Common myeloid progenitor, CD34-positive (primary cell): ENCODE results near the gene PRR19.

Experiments
- CTCF ChIA-PET: fragments of 350-600 bp; sonication (Branson Sonifier 250); formaldehyde crosslinking; loops from one replicate; lab custom pipeline; 2021; ENCODE audit warnings: antibody characterized with exemption; lab: Charles Lee
- POLR2A ChIA-PET: fragments of 350-600 bp; sonication (Branson Sonifier 250); formaldehyde crosslinking; loops from one replicate; lab custom pipeline; 2021; ENCODE audit warnings: antibody characterized with exemption; lab: Charles Lee
- DNase-seq, 3 donors: peaks; one replicate each; pipeline versions ENCODE4 v3.0.0 to v3.0.0-alpha.2; 2013
- H3K27ac ChIP-seq, 2 experiments: 1 replicate in 1 of 2; 2 replicates in 1 of 2; pipeline ENCODE4 v1.7.0; 2013; ENCODE audit warnings: inconsistent platforms in 2 of 2, low read length in 2 of 2, mild to moderate bottlenecking in 2 of 2, low read depth in 1 of 2, moderate library complexity in 1 of 2; ENCODE audit not compliant: severe bottlenecking in 2 of 2, insufficient read depth in 1 of 2, poor library complexity in 1 of 2
- H3K27me3 ChIP-seq, 5 experiments: replicated peaks in 2 of 5; 1 replicate in 3 of 5; 2 replicates in 2 of 5; pipeline versions ENCODE4 v1.6.1 to v1.7.0; 2013; ENCODE audit warnings: low read length in 4 of 5, mild to moderate bottlenecking in 2 of 5, moderate library complexity in 2 of 5, inconsistent platforms in 1 of 5; ENCODE audit not compliant: insufficient read depth in 5 of 5, control insufficient read depth in 4 of 5
- H3K36me3 ChIP-seq, 4 experiments: 1 replicate in 2 of 4; 2 replicates in 2 of 4; pipeline versions ENCODE4 v1.6.1 to v1.7.0; 2013; ENCODE audit warnings: low read length in 3 of 4, control low read depth in 1 of 4, mild to moderate bottlenecking in 1 of 4; ENCODE audit not compliant: control insufficient read depth in 4 of 4, insufficient read depth in 4 of 4
- H3K4me1 ChIP-seq, 4 experiments: 1 replicate in 3 of 4; 2 replicates in 1 of 4; pipeline versions ENCODE4 v1.6.1 to v1.7.1; 2013; ENCODE audit warnings: low read length in 3 of 4, mild to moderate bottlenecking in 3 of 4, control low read depth in 1 of 4, inconsistent platforms in 1 of 4, moderate library complexity in 1 of 4; ENCODE audit not compliant: control insufficient read depth in 4 of 4, insufficient read depth in 4 of 4; ENCODE audit errors: control extremely low read depth in 1 of 4
- H3K4me3 ChIP-seq, 7 experiments: 1 replicate in 4 of 7; 2 replicates in 3 of 7; pipeline versions ENCODE4 v1.5.1 to v1.7.0; 2013; ENCODE audit warnings: mild to moderate bottlenecking in 7 of 7, low read length in 6 of 7, moderate library complexity in 6 of 7, inconsistent platforms in 2 of 7, low read depth in 2 of 7, control low read depth in 1 of 7; ENCODE audit not compliant: insufficient read depth in 4 of 7, control insufficient read depth in 1 of 7; ENCODE audit errors: extremely low read depth in 1 of 7
- H3K9me3 ChIP-seq, 5 experiments: 1 replicate in 4 of 5; 2 replicates in 1 of 5; pipeline versions ENCODE4 v1.6.1 to v1.7.1; 2013; ENCODE audit warnings: low read length in 4 of 5, mild to moderate bottlenecking in 2 of 5, inconsistent platforms in 1 of 5, low read depth in 1 of 5, moderate library complexity in 1 of 5; ENCODE audit not compliant: control insufficient read depth in 4 of 5, insufficient read depth in 2 of 5; ENCODE audit errors: control extremely low read depth in 1 of 5
- WGBS: methylation state at CpG from one replicate; pipeline ENCODE4 v1.1.5; 2013; ENCODE audit not compliant: insufficient coverage; 5-methylcytosine and 5-hydroxymethylcytosine counted together

Gene PRR19

DNA sequence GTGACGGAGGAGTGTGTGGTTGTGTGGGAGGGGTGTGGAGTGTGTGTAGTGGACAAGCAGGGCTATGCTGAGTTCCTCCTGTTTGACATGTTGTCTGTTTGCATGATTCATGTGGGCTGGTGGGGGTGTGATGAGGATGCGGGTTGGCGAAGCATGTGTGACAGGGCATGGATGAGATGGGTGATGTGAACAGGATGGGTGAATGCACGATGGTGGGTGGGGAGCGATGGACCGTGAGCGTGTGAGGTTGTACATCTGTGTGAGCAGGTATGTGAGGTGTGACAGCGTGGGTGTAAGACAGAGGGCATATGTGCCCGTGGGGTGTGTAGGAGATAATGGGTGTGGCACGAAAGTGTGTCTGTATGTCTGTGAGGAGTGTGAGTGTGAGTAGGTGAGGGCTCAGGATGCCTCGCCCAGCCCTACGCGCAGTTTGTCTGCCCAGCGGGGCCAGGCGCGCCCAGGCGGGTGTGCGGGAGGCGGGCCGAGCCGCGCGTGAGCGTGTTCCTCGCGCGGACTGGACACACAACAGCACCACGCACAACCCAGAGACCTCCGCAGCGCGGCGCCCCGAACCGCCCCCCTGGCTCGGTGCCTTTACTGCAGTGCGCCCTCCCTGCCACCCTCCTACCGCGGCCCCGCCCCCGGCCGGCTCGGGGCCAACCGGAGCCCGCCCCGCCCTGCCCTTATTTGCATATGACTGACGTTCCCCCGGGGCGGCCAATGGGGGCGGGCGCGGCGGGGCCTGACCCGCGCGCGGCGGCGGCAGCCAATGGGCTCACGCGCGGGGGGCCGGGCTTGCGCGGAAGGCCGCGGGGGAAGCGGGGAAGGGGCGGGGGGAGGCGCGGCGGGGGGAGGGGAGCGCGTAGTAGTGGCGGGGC, 18.5 kb upstream of the PRR19 start:
- WGBS: 1% methylated on average over 35 of the region's 74 CpGs
- POLR2A ChIA-PET: no interaction called here

DNA sequence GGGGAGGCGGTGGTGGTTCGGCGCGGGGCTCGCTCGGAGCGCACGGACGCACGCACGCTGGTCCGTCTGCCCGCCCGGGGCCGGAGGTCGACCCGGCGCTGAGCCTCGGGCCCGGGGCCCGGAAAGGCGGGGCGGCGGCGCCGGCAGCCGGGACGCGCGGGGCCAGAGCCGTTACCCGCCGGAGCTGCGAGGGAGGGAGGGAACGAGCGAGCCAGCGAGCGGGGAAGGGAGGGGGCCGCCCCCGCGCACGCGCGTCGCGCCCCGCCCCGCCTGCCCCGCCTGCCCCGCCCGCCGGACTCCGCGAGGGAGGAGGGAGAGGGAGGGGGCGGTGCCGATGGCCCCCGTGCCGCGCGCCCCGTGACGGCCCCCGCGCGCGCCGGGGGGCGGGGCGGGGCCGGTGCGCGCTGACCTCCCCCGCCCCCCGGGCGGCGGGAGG, 17.8 kb upstream of the PRR19 start:
- peak overlapping the region in 1 of 2 experiments; percentile 66 for H3K27ac ChIP-seq
- H3K4me1 ChIP-seq: peaks cover 9 to 66% (median 57%) of the 10 kb centered on the region in 4 experiments
- ChIA-PET CTCF (interaction anchor here (1.4 kb wide), 1 partner anchor 32 kb away, joined by 3 read pairs; no protein-coding TSS in a partner anchor), POLR2A (interaction anchor here (1.1 kb wide), 1 partner anchor 42 kb away, joined by 4 read pairs; the partner anchor contains the start of gene GSK3A)
- H3K36me3 ChIP-seq: peaks cover 4 to 29% (median 20%) of the 10 kb centered on the region in 4 experiments
- H3K9me3 ChIP-seq: no peaks in the 10 kb centered on the region
- DNase-seq: peak; percentile 67 to 83 (median 83)
- H3K4me3 ChIP-seq: peak overlapping the region in 5 of 7 experiments; percentile 59 to 83 (median 70)
- 0% methylated on average over 39 of the region's 76 CpGs for WGBS
- no peaks in the 10 kb centered on the region for H3K27me3 ChIP-seq

More for the DNA sequence above, 18.5 kb upstream of the PRR19 start:
- Histone ChIP-seq H3K27me3 (no peaks in the 10 kb centered on the region), H3K4me1 (peaks cover 9 to 72% (median 63%) of the 10 kb centered on the region in 4 experiments), H3K36me3 (peaks cover 4 to 23% (median 15%) of the 10 kb centered on the region in 4 experiments), H3K4me3 (peak overlapping the region in 6 of 7 experiments; percentile 2 to 91 (median 64)), H3K27ac (peak overlapping the region; percentile 4 to 73), H3K9me3 (no peaks in the 10 kb centered on the region)
- peak; percentile 93 to 97 (median 96) for DNase-seq
- CTCF ChIA-PET: interaction anchor here (1.8 to 7.5 kb wide), 2 partner anchors 13 to 36 kb away, joined by 7 to 159 read pairs; partner anchors contain the start of gene GSK3A

GRCh38 chr19:42284591-42285341, 17.2 kb upstream of the PRR19 start:
- under 1% methylated on average over 35 of the region's 41 CpGs for WGBS
- peaks cover 9 to 59% (median 50%) of the 10 kb centered on the region in 4 experiments for H3K4me1 ChIP-seq

DNA sequence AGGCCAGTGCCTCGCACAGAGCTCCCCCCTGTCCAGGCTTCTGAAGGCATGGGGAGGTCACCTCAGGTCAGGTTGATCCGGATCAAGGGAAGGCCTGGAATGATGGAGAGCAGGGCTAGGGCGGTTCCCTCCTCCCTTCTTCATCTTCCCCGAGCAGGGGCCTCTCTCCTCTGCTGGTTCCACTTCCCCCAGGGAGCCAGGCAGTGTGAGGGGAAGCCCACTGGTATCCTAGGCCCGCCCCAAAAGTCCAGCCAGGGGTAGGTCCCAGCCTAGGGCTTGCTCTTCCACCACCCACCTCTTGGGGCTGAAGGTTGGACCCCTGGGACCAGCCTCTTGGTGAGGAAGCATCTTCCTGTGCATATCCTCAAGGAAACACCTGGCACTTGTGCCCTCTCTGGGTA, 16.4 kb upstream of the PRR19 start:
- POLR2A ChIA-PET: no interaction called here
- Histone ChIP-seq H3K27me3 (no peaks in the 10 kb centered on the region), H3K9me3 (no peaks in the 10 kb centered on the region), H3K4me3 (peak overlapping the region in 6 of 7 experiments; percentile 73 to 87 (median 84)), H3K27ac (peak overlapping the region in 1 of 2 experiments; percentile 76), H3K36me3 (peaks cover 4 to 44% (median 33%) of the 10 kb centered on the region in 4 experiments), H3K4me1 (peaks cover 9 to 52% (median 50%) of the 10 kb centered on the region in 4 experiments)
- DNase-seq: peak; percentile 49 to 89 (median 87)
- 5% methylated on average over 4 of the region's 5 CpGs for WGBS
- CTCF ChIA-PET: interaction anchor here (1.0 to 1.4 kb wide), 2 partner anchors 34 to 177 kb away, joined by 3 to 5 read pairs; no protein-coding TSS in a partner anchor

More at GRCh38 chr19:42284591-42285341, 17.2 kb upstream of the PRR19 start:
- no peaks in the 10 kb centered on the region for H3K9me3 ChIP-seq
- H3K4me3 ChIP-seq: peak overlapping the region; percentile 35 to 87 (median 83)
- no peaks in the 10 kb centered on the region for H3K27me3 ChIP-seq
- DNase-seq: peak in 1 of 3 donors; percentile 48
- peaks cover 4 to 36% (median 27%) of the 10 kb centered on the region in 4 experiments for H3K36me3 ChIP-seq
- CTCF ChIA-PET: interaction anchor here (1.0 to 1.4 kb wide), 2 partner anchors 33 to 177 kb away, joined by 3 to 5 read pairs; no protein-coding TSS in a partner anchor
- POLR2A ChIA-PET: interaction anchor here (1.1 kb wide), 1 partner anchor 42 kb away, joined by 4 read pairs; the partner anchor contains the start of gene GSK3A
- peak overlapping the region in 1 of 2 experiments; percentile 76 for H3K27ac ChIP-seq

DNA sequence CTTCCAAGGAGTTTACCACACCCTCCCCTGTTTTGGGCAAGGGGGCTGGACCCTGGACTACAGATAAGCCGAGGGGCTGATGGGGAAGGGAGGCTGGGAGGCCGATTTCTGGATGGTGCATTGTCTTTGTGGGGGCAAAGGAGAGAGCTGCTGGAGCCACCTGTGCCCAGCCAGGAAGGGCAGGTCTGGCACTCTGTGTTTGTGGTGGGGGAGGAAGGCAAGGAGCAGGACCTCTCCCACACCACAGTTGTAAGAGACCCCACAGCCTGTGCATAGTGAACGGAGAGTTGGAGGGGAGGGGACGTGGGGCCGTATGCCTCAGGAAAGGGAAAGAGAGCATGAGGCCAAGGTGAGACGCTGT, 16.0 kb upstream of the PRR19 start:
- WGBS: 0% methylated on average over 4 of the region's 6 CpGs
- ChIA-PET CTCF (no interaction called here), POLR2A (no interaction called here)
- Histone ChIP-seq H3K4me3 (peak overlapping the region in 6 of 7 experiments; percentile 73 to 87 (median 84)), H3K9me3 (no peaks in the 10 kb centered on the region), H3K36me3 (peaks cover 4 to 48% (median 37%) of the 10 kb centered on the region in 4 experiments), H3K27ac (peak overlapping the region in 1 of 2 experiments; percentile 76), H3K4me1 (peaks cover 9 to 51% (median 49%) of the 10 kb centered on the region in 4 experiments), H3K27me3 (no peaks in the 10 kb centered on the region)
- no peak for DNase-seq

GRCh38 chr19:42286349-42287016, 15.4 kb upstream of the PRR19 start:
- Histone ChIP-seq H3K27me3 (no peaks in the 10 kb centered on the region), H3K4me3 (peak overlapping the region in 6 of 7 experiments; percentile 73 to 87 (median 84)), H3K36me3 (peaks cover 4 to 53% (median 40%) of the 10 kb centered on the region in 4 experiments), H3K9me3 (no peaks in the 10 kb centered on the region), H3K27ac (peak overlapping the region in 1 of 2 experiments; percentile 76), H3K4me1 (peaks cover 9 to 46% (median 44%) of the 10 kb centered on the region in 4 experiments)
- ChIA-PET CTCF (interaction anchor here (1.1 to 1.8 kb wide), 2 partner anchors 13 to 178 kb away, joined by 3 to 5 read pairs; no protein-coding TSS in a partner anchor), POLR2A (no interaction called here)
- WGBS: 23% methylated on average over 6 of the region's 13 CpGs
- peak; percentile 55 to 81 (median 81) for DNase-seq
